ENCODE results near the gene KAT2B. TPM values are rescaled to one million over a fixed set of nuclear protein-coding genes. Genes with fewer than 3 reads are reported as not detected.

KAT2B gene
- polyA plus RNA-seq, 1 experiment, result 5.5 TPM

DNA sequence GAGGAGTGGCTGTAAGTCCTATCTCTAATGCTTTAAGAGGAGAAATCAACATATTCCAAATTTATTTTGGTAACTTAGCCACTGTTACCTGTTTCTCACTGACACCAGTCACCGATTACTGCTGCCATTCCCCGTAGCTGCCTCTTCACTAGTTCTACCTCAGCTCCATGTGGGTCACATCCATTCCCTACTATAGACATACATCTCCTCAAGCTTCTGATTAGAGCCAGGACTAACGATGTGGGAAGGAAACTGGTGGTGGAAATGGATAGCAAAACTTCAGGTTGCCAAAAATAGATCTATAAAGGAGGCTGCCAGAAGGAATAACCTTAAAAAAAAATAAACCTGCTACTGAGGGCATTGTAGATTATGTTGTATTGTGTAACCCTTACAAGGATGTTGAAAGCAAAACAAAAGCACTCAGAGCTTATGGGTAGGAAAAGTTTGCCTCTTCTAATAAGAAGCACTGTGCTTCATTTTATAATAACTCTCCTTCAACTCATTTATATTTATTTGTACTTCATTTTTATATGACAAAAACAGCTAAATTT, 56.0 kb downstream of the KAT2B start:
- Histone ChIP-seq H3K27ac (ENCODE audit: low read depth, low read length) (no peak overlapping the region), H3K27me3 (ENCODE audit: control insufficient read depth, insufficient read depth, low read length) (no peaks in the 10 kb centered on the region), H3K4me3 (ENCODE audit: low read depth, low read length) (no peak overlapping the region), H3K9me3 (ENCODE audit: control insufficient read depth, insufficient read depth, low read length) (no peaks in the 10 kb centered on the region)
- no peak for TF ChIP-seq CTCF (IDR thresholded peaks at IDR 0.05; ENCODE audit: low read depth, low read length)
- ChIA-PET POLR2A (no interaction called here), CTCF (no interaction called here)
- DNase-seq (ENCODE audit: low read depth, low spot score), result no peak

- H3K27ac ChIP-seq (ENCODE audit: low read depth, low read length), result no peak overlapping the region
- no peaks in the 10 kb centered on the region for H3K9me3 ChIP-seq (ENCODE audit: control insufficient read depth, insufficient read depth, low read length)
- ChIA-PET CTCF (no interaction called here), POLR2A (no interaction called here)
- no peaks in the 10 kb centered on the region for H3K27me3 ChIP-seq (ENCODE audit: control insufficient read depth, insufficient read depth, low read length)
- TF ChIP-seq CTCF (IDR thresholded peaks at IDR 0.05; ENCODE audit: low read depth, low read length), result no peak
- H3K4me3 ChIP-seq (ENCODE audit: low read depth, low read length), result no peak overlapping the region
- DNase-seq (ENCODE audit: low read depth, low spot score), result no peak
These were observed 56.8 kb downstream of the KAT2B start for GRCh38 chr3:20097015-20097414.

DNA sequence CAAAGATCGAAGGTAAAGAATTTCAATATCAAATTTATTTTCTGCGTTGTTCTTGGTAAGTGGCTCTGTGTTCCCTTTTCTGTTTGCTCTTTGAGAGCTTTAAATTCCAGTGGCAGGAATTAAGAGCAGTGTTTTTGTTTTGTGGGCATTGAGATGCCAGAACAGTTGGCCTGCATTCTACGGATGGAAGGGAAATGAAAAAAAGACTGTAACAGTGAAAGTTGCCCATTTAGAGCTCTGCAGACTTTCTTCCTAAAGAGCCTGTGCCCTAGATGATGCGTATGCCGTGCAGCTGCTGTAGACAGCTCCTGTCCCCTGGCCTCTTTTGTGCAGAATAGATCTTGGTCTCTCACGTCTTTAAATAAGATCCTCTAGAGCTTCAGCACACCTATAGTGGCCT, 58.8 kb downstream of the KAT2B start:
- Histone ChIP-seq H3K27ac (ENCODE audit: low read depth, low read length) (no peak overlapping the region), H3K4me3 (ENCODE audit: low read depth, low read length) (no peak overlapping the region), H3K9me3 (ENCODE audit: control insufficient read depth, insufficient read depth, low read length) (no peaks in the 10 kb centered on the region), H3K27me3 (ENCODE audit: control insufficient read depth, insufficient read depth, low read length) (no peaks in the 10 kb centered on the region)
- CTCF ChIA-PET, result no interaction called here
- no peak for TF ChIP-seq CTCF (IDR thresholded peaks at IDR 0.05; ENCODE audit: low read depth, low read length)
- no peak for DNase-seq (ENCODE audit: low read depth, low spot score)
- POLR2A ChIA-PET, result no interaction called here

DNA sequence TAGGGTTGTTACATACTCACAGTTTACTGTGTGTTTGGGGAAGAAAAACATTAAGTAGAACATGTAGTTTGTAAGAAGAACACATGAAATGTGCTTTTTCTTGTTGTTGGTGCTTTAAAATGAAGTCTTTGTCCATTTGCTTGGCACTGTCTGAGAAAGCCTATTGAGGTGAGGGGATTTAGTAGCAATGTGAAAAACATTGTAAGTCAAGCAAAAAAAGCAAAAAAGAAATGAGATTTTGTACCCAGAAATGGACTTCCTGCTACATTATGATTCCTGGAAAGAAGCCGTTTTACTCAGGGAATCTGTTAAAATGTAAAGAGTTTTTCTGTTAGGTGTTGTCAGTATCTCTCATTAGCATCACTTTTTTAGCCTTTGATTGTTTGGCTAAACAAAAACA, 59.9 kb downstream of the KAT2B start:
- Histone ChIP-seq H3K9me3 (ENCODE audit: control insufficient read depth, insufficient read depth, low read length) (no peaks in the 10 kb centered on the region), H3K27ac (ENCODE audit: low read depth, low read length) (no peak overlapping the region), H3K27me3 (ENCODE audit: control insufficient read depth, insufficient read depth, low read length) (no peaks in the 10 kb centered on the region), H3K4me3 (ENCODE audit: low read depth, low read length) (no peak overlapping the region)
- TF ChIP-seq CTCF (IDR thresholded peaks at IDR 0.05; ENCODE audit: low read depth, low read length), result no peak
- ChIA-PET POLR2A (no interaction called here), CTCF (no interaction called here)
- no peak for DNase-seq (ENCODE audit: low read depth, low spot score)

DNA sequence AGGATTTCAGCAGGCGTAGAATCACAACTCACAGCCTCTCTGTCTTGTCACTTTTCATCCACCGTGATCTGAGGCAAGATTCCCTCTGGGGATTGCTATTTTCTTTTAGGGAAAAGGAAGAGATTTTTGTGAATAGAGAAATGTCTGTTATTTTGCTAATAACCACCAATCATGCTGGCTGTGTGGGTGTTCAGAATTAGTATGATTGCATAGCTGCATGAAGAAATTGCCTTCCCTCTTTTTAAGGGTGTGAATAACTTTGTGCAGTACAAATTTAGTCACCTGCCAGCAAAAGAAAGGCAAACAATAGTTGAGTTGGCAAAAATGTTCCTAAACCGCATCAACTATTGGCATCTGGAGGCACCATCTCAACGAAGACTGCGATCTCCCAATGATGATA, 60.8 kb downstream of the KAT2B start:
- Histone ChIP-seq H3K27ac (ENCODE audit: low read depth, low read length) (no peak overlapping the region), H3K27me3 (ENCODE audit: control insufficient read depth, insufficient read depth, low read length) (no peaks in the 10 kb centered on the region), H3K9me3 (ENCODE audit: control insufficient read depth, insufficient read depth, low read length) (no peaks in the 10 kb centered on the region), H3K4me3 (ENCODE audit: low read depth, low read length) (no peak overlapping the region)
- DNase-seq (ENCODE audit: low read depth, low spot score), result no peak
- ChIA-PET CTCF (no interaction called here), POLR2A (no interaction called here)
- TF ChIP-seq CTCF (IDR thresholded peaks at IDR 0.05; ENCODE audit: low read depth, low read length), result no peak
